CD4-positive, alpha-beta memory T cell (primary cell): ENCODE data around the gene AXIN1. TPM values are rescaled to one million over a fixed set of nuclear protein-coding genes. Genes with fewer than 3 reads are reported as not detected.

Source experiments
- CTCF ChIA-PET: fragments of 350-600 bp; sonication (Branson Sonifier 250); formaldehyde crosslinking; loops from one replicate; lab custom pipeline; 2021; ENCODE audit warnings: inconsistent platforms; ENCODE audit not compliant: partially characterized antibody; lab: Charles Lee
- POLR2A ChIA-PET: fragments of 350-600 bp; sonication (Branson Sonifier 250); formaldehyde crosslinking; loops from one replicate; lab custom pipeline; 2021; ENCODE audit not compliant: partially characterized antibody; lab: Charles Lee
- DNase-seq, 5 donors: peaks; one replicate each; pipeline versions ENCODE4 v3.0.0 to v3.0.0-alpha.2; 2020 to 2022; ENCODE audit warnings: mixed read lengths in 1 of 5
- H3K27ac ChIP-seq: one replicate; pipeline ENCODE4 v1.7.0; 2013; ENCODE audit warnings: low read depth, low read length
- H3K27me3 ChIP-seq: 2 replicates; pipeline ENCODE4 v1.7.0; 2013; ENCODE audit warnings: mild to moderate bottlenecking, low read length, moderate library complexity; ENCODE audit not compliant: insufficient read depth
- H3K36me3 ChIP-seq: 2 replicates; pipeline ENCODE4 v1.7.0; 2013; ENCODE audit warnings: mild to moderate bottlenecking, low read length, moderate library complexity; ENCODE audit not compliant: insufficient read depth
- H3K4me1 ChIP-seq: 2 replicates; pipeline ENCODE4 v1.7.0; 2013; ENCODE audit warnings: mild to moderate bottlenecking, low read length, moderate library complexity; ENCODE audit not compliant: insufficient read depth
- H3K4me3 ChIP-seq, 2 donors: one replicate each; pipeline ENCODE4 v1.7.0; 2013; ENCODE audit warnings: low read length in 2 of 2, mild to moderate bottlenecking in 1 of 2
- H3K9me3 ChIP-seq, 2 donors: one replicate each; pipeline ENCODE4 v1.7.0; 2013; ENCODE audit warnings: low read length in 2 of 2, control low read depth in 1 of 2; ENCODE audit not compliant: control insufficient read depth in 1 of 2
- H3K27ac Mint-ChIP-seq, 7 donors: one replicate each; pipeline ENCODE4 v1.8.0; 2020 to 2021; ENCODE audit warnings: mixed read lengths in 7 of 7, mild to moderate bottlenecking in 6 of 7, inconsistent platforms in 3 of 7, moderate library complexity in 3 of 7
- H3K27me3 Mint-ChIP-seq, 2 donors: one replicate each; pipeline ENCODE4 v1.8.0; 2020 to 2021; ENCODE audit warnings: mixed read lengths in 2 of 2
- H3K36me3 Mint-ChIP-seq, 2 donors: one replicate each; pipeline ENCODE4 v1.8.0; 2020 to 2021; ENCODE audit warnings: mixed read lengths in 2 of 2, inconsistent platforms in 1 of 2, mild to moderate bottlenecking in 1 of 2
- H3K4me1 Mint-ChIP-seq, 4 donors: one replicate each; pipeline ENCODE4 v1.8.0; 2020 to 2021; ENCODE audit warnings: mixed read lengths in 4 of 4, mild to moderate bottlenecking in 1 of 4
- H3K4me3 Mint-ChIP-seq, 8 donors: one replicate each; pipeline ENCODE4 v1.8.0; 2020 to 2021; ENCODE audit warnings: mixed read lengths in 8 of 8, mild to moderate bottlenecking in 7 of 8, moderate library complexity in 6 of 8, inconsistent platforms in 3 of 8
- H3K9me3 Mint-ChIP-seq, 8 donors: one replicate each; pipeline ENCODE4 v1.8.0; 2020 to 2021; ENCODE audit warnings: mixed read lengths in 8 of 8, mild to moderate bottlenecking in 5 of 8, inconsistent platforms in 3 of 8, moderate library complexity in 1 of 8
- intact Hi-C: fragments of 100-400 bp; cut with micrococcal nuclease; formaldehyde crosslinking; loops from one replicate; pipeline ENCODE4 v1.15.1; 2023
- polyA plus RNA-seq, 2 donors: library from polyadenylated mRNA; unstranded; fragments of 300-500 nt; fragmentation: Illumina TruSeq; gene quantifications; one replicate each; pipeline ENCODE4 v1.2.3, GENCODE V29; 2021
- total RNA-seq, 2 experiments: library from RNA; stranded (reverse); gene quantifications; one replicate each; pipeline ENCODE4 v1.2.3, GENCODE V29; 2021

AXIN1 gene
- total and polyA plus RNA-seq, 4 experiments from 2014 or later = 0.67 to 43.0 (median 23.2) TPM

DNA sequence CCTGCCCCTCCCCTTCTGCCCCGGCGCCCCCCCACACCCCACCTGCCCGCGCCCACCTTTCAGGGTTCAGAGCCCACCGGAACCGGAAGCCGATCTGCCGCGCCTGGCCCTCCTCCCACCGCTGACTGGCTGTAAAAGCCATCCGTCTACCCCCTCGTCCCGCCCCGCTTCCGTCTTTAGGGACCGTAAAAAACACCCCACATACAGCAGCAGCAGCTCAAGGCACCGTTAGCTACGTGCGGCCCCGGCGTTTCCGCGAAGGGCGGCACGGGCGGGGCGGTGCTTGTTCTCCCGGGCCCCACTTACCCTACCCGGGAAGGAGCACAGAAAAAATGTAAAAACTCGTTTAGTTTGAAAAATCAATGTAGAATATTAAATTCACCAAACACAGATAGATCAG lies 17.9 kb upstream of the AXIN1 start, which contains the start of gene MRPL28:
TSS of gene MRPL28 (minus strand) at position 96 of the 400 bp plus-strand sequence. CDS start 320 bp downstream, outside the sequence.
- POLR2A ChIA-PET = interaction anchor here (1.0 to 2.5 kb wide), 10 partner anchors 10 to 141 kb away, joined by 3 to 20 read pairs (median 7); partner anchors contain the start of genes DECR2, FAM234A, LUC7L and RAB11FIP3
- Histone ChIP-seq H3K27ac (peak within 1 kb of the TSS; percentile 42), H3K4me3 (peak within 1 kb of the TSS in 1 of 2 donors; percentile 19), H3K36me3 (peaks cover 30% of the 10 kb centered on the region), H3K4me1 (peaks cover 26% of the 10 kb centered on the region), H3K9me3 (no peaks in the 10 kb centered on the region), H3K27me3 (no peaks in the 10 kb centered on the region)
- Mint-ChIP-seq H3K4me3 (peak within 1 kb of the TSS; percentile 81 to 96 (median 92)), H3K4me1 (peaks cover 3 to 20% (median 13%) of the 10 kb centered on the region in 4 donors), H3K27ac (peak within 1 kb of the TSS; percentile 73 to 95 (median 94)), H3K36me3 (peaks cover 7 to 17% of the 10 kb centered on the region in 2 donors), H3K9me3 (no peaks in the 10 kb centered on the region), H3K27me3 (no peaks in the 10 kb centered on the region)
- DNase-seq = peak; percentile 90 to 95 (median 91)
- intact Hi-C loops = loop anchor here (1.0 to 10.0 kb wide), 5 partner anchors 12 to 214 kb away; partner anchors contain the start of genes AXIN1 and RAB11FIP3
- CTCF ChIA-PET = interaction anchor here (0.6 to 1.3 kb wide), 6 partner anchors 8 to 319 kb away, joined by 3 to 4 read pairs (median 3); partner anchors contain the start of gene DECR2

- Histone ChIP-seq H3K27me3 (no peaks in the 10 kb centered on the region), H3K9me3 (no peaks in the 10 kb centered on the region), H3K4me3 (peak overlapping the region in 1 of 2 donors; percentile 19), H3K4me1 (peaks cover 26% of the 10 kb centered on the region), H3K36me3 (peaks cover 26% of the 10 kb centered on the region), H3K27ac (peak overlapping the region; percentile 42)
- no peaks in the 10 kb centered on the region for H3K27me3 Mint-ChIP-seq
- POLR2A ChIA-PET = interaction anchor here (0.5 to 2.5 kb wide), 11 partner anchors 10 to 145 kb away, joined by 3 to 20 read pairs (median 6); partner anchors contain the start of genes DECR2, FAM234A, LUC7L and RAB11FIP3
- H3K36me3 Mint-ChIP-seq = peaks cover 7 to 17% of the 10 kb centered on the region in 2 donors
- H3K4me3 Mint-ChIP-seq = peak overlapping the region in 5 of 8 donors; percentile 41 to 90 (median 67)
- CTCF ChIA-PET = interaction anchor here (0.6 to 1.3 kb wide), 6 partner anchors 7 to 318 kb away, joined by 3 read pairs; no protein-coding TSS in a partner anchor
- intact Hi-C loops = loop anchor here (1.0 to 10.0 kb wide), 5 partner anchors 12 to 215 kb away; partner anchors contain the start of genes AXIN1 and RAB11FIP3
- peaks cover 3 to 20% (median 13%) of the 10 kb centered on the region in 4 donors for H3K4me1 Mint-ChIP-seq
- peak overlapping the region in 1 of 7 donors; percentile 73 for H3K27ac Mint-ChIP-seq
- no peak for DNase-seq
- no peaks in the 10 kb centered on the region for H3K9me3 Mint-ChIP-seq
Measured at GRCh38 chr16:369866-370436, 17.4 kb upstream of the AXIN1 start.

- H3K9me3 ChIP-seq = no peaks in the 10 kb centered on the region
- Mint-ChIP-seq H3K27ac (peak overlapping the region in 1 of 7 donors; percentile 42), H3K4me3 (peak overlapping the region; percentile 54 to 75 (median 68)), H3K4me1 (peaks cover 3 to 20% (median 13%) of the 10 kb centered on the region in 4 donors), H3K9me3 (no peaks in the 10 kb centered on the region), H3K36me3 (peaks cover 7 to 17% of the 10 kb centered on the region in 2 donors), H3K27me3 (no peaks in the 10 kb centered on the region)
- no peak overlapping the region for H3K4me3 ChIP-seq
- DNase-seq = no peak
- ChIA-PET CTCF (interaction anchor here (0.7 kb wide), 1 partner anchor 24 kb away, joined by 3 read pairs; no protein-coding TSS in a partner anchor), POLR2A (interaction anchor here (0.5 to 2.5 kb wide), 3 partner anchors 11 to 144 kb away, joined by 3 to 20 read pairs (median 3); no protein-coding TSS in a partner anchor)
- intact Hi-C loops = no loop called here
- H3K36me3 ChIP-seq = peaks cover 22% of the 10 kb centered on the region
- H3K4me1 ChIP-seq = peaks cover 26% of the 10 kb centered on the region
- H3K27ac ChIP-seq = no peak overlapping the region
- no peaks in the 10 kb centered on the region for H3K27me3 ChIP-seq
Measured at GRCh38 chr16:369275-369865, 16.8 kb upstream of the AXIN1 start.

DNA sequence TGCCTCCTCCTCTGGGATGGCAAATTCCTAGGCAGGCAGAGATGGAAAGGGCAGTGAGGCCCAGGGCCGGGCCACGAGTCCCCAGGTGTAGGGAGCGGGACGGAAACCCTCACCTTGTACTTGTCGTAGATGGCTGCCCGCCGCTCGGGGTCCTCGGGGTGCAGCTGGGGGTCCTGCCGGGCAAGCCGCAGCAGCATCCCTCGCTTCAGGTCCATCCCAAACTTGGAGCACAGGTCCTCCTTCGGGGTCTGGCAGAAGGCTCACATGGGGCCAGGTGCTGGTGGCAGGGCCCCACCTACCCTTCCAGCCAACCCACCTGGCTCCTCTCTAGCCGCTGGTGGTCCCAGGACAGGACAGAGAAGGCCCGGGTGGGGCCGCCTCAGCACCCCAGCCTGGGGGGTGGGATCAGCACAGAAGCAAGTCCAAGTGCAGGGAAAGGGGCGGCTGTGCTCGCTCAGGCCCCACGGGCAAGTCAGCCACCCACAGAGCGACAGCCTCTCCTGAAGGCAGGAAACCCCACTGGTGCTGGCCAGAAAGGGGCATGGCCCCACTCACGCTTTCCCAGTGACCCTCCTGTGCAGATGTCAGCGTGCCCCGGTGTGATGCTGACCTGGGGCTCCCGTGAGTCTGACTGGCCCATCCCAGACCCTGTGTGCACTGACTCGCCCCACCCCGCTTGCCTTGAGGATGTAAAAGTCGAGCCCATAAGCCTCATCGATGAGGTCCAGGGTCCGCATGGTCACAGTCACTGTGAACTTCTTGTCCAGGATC lies 16.1 kb upstream of the AXIN1 start:
- Histone ChIP-seq H3K36me3 (peaks cover 22% of the 10 kb centered on the region), H3K4me3 (no peak overlapping the region), H3K27ac (no peak overlapping the region), H3K9me3 (no peaks in the 10 kb centered on the region), H3K27me3 (no peaks in the 10 kb centered on the region), H3K4me1 (peaks cover 26% of the 10 kb centered on the region)
- intact Hi-C loops = no loop called here
- ChIA-PET CTCF (no interaction called here), POLR2A (interaction anchor here (1.0 to 2.5 kb wide), 2 partner anchors 12 kb away, joined by 3 to 20 read pairs; no protein-coding TSS in a partner anchor)
- no peak overlapping the region for H3K4me3 Mint-ChIP-seq
- H3K4me1 Mint-ChIP-seq = peaks cover 3 to 20% (median 13%) of the 10 kb centered on the region in 4 donors
- H3K9me3 Mint-ChIP-seq = no peaks in the 10 kb centered on the region
- DNase-seq = no peak
- peak overlapping the region in 1 of 7 donors; percentile 51 for H3K27ac Mint-ChIP-seq
- H3K36me3 Mint-ChIP-seq = peaks cover 7 to 17% of the 10 kb centered on the region in 2 donors
- no peaks in the 10 kb centered on the region for H3K27me3 Mint-ChIP-seq

DNA sequence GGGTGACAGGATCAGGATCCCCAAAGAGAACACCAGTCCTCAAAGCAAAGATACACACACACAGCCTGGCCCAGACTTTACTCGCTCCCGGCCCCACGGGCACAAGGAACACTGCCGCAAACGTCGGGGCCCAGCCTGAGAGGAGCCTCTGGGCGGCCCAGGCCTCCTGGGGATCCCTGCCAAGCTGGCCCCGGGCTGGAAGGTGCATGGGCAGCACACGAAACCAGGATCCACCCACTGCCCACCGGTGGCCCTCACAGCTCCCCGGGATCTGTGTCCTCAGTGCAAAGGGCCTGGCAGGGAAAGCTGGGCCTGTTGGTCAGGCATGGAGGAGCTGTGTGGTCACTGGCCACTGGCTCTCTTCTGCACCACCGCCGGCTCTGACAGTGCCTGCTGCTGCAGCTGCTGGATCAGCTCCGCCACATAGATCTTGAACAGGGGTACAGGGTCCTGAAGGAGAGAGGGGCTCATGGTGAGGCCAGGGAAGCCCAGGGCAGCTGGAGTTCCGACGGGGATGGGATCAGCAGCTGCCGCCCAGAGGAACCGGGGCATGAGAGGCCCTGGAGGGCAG lies 14.9 kb upstream of the AXIN1 start:
- no peaks in the 10 kb centered on the region for H3K27me3 ChIP-seq
- H3K36me3 Mint-ChIP-seq = peaks cover 7 to 11% of the 10 kb centered on the region in 2 donors
- CTCF ChIA-PET = no interaction called here
- no peak overlapping the region for H3K27ac ChIP-seq
- no peaks in the 10 kb centered on the region for H3K9me3 Mint-ChIP-seq
- H3K4me1 Mint-ChIP-seq = peaks cover 3 to 21% (median 13%) of the 10 kb centered on the region in 4 donors
- no peaks in the 10 kb centered on the region for H3K27me3 Mint-ChIP-seq
- peak overlapping the region in 2 of 8 donors; percentile 12 to 30 for H3K4me3 Mint-ChIP-seq
- no peak for DNase-seq
- H3K36me3 ChIP-seq = peaks cover 14% of the 10 kb centered on the region
- POLR2A ChIA-PET = no interaction called here
- H3K9me3 ChIP-seq = no peaks in the 10 kb centered on the region
- intact Hi-C loops = no loop called here
- H3K4me1 ChIP-seq = peaks cover 27% of the 10 kb centered on the region
- H3K27ac Mint-ChIP-seq = peak overlapping the region in 2 of 7 donors; percentile 52 to 80
- H3K4me3 ChIP-seq = no peak overlapping the region

- Histone ChIP-seq H3K4me3 (no peak overlapping the region), H3K27ac (no peak overlapping the region), H3K27me3 (no peaks in the 10 kb centered on the region), H3K4me1 (peaks cover 31% of the 10 kb centered on the region), H3K9me3 (no peaks in the 10 kb centered on the region), H3K36me3 (peaks cover 14% of the 10 kb centered on the region)
- no peak overlapping the region for H3K4me3 Mint-ChIP-seq
- H3K36me3 Mint-ChIP-seq = peaks cover 6 to 7% of the 10 kb centered on the region in 2 donors
- POLR2A ChIA-PET = interaction anchor here (1.0 to 2.3 kb wide), 2 partner anchors 11 to 16 kb away, joined by 3 to 6 read pairs; no protein-coding TSS in a partner anchor
- no peaks in the 10 kb centered on the region for H3K27me3 Mint-ChIP-seq
- intact Hi-C loops = no loop called here
- CTCF ChIA-PET = no interaction called here
- H3K9me3 Mint-ChIP-seq = no peaks in the 10 kb centered on the region
- H3K4me1 Mint-ChIP-seq = peaks cover 7 to 23% (median 13%) of the 10 kb centered on the region in 4 donors
- DNase-seq = no peak
- H3K27ac Mint-ChIP-seq = peak overlapping the region in 1 of 7 donors; percentile 12
Measured at GRCh38 chr16:366476-366875, 14.0 kb upstream of the AXIN1 start.
